HEK293 (cell line): ENCODE measurements around the gene TOP3B.

Source experiments
- CTCF ChIA-PET: fragments of 350-600 bp; formaldehyde crosslinking; extraction: SDS; loops from one replicate; lab custom pipeline; 2021; ENCODE audit warnings: antibody characterized with exemption; lab: Yijun Ruan, JAX
- POLR2A ChIA-PET: fragments of 300-600 bp; formaldehyde crosslinking; extraction: SDS; loops from one replicate; lab custom pipeline; 2020; ENCODE audit warnings: antibody characterized with exemption, inconsistent platforms; lab: Yijun Ruan, JAX
- H3K27ac ChIP-seq: fragments of 200-500 bp; sonication (Bioruptor generic); 2 replicates; pipeline ENCODE4 v1.5.1; 2014; ENCODE audit warnings: low read depth, low read length, control low read depth, inconsistent platforms; ENCODE audit errors: extremely low read depth
- H3K36me3 ChIP-seq, 2 experiments: fragments of 200-500 bp in 1 of 2; sonication (Bioruptor generic) in 1 of 2; 1 replicate in 1 of 2; 2 replicates in 1 of 2; pipeline ENCODE4 v1.5.1; 2014 to 2017; ENCODE audit warnings: inconsistent platforms in 2 of 2, low read length in 2 of 2; ENCODE audit not compliant: control insufficient read depth in 2 of 2, insufficient read depth in 1 of 2
- H3K4me1 ChIP-seq: fragments of 200-500 bp; sonication (Bioruptor generic); 2 replicates; pipeline ENCODE4 v1.5.1; 2014; ENCODE audit warnings: mild to moderate bottlenecking, low read length, inconsistent platforms; ENCODE audit not compliant: control insufficient read depth, insufficient read depth
- H3K4me3 ChIP-seq: 2 replicates; pipeline ENCODE4 v1.5.1; 2011; ENCODE audit warnings: low read depth, mild to moderate bottlenecking, control low read depth, low read length, moderate library complexity
- H3K9me3 ChIP-seq: fragments of 200-500 bp; sonication (Bioruptor generic); 2 replicates; pipeline ENCODE4 v1.5.1; 2014; ENCODE audit warnings: low read depth, low read length, inconsistent platforms; ENCODE audit not compliant: control insufficient read depth, insufficient read depth
- BCL11B ChIP-seq: fragments of 450-650 bp; formaldehyde crosslinking; IDR thresholded peaks from 2 replicates; pipeline ENCODE4 v1.5.1; 2016; ENCODE audit warnings: low read depth, missing biosample characterization, missing genetic modification characterization
- GLIS1 ChIP-seq: fragments of 450-650 bp; formaldehyde crosslinking; IDR thresholded peaks from 2 replicates; pipeline ENCODE4 v1.5.1; 2016; ENCODE audit warnings: missing biosample characterization, missing genetic modification characterization
- HOXC10 ChIP-seq: sonication (generic); formaldehyde crosslinking; IDR thresholded peaks from 2 replicates; pipeline ENCODE4 v1.8.1; 2023; ENCODE audit warnings: mild to moderate bottlenecking, missing genetic modification reagents
- KLF16 ChIP-seq: fragments of 450-650 bp; formaldehyde crosslinking; IDR thresholded peaks from 2 replicates; pipeline ENCODE4 v1.5.1; 2017; ENCODE audit warnings: missing biosample characterization, missing genetic modification characterization
- KLF8 ChIP-seq: fragments of 450-650 bp; formaldehyde crosslinking; IDR thresholded peaks from 2 replicates; pipeline ENCODE4 v1.5.1; 2016; ENCODE audit warnings: missing biosample characterization, missing genetic modification characterization
- MZF1 ChIP-seq: fragments of 450-650 bp; formaldehyde crosslinking; IDR thresholded peaks from 2 replicates; pipeline ENCODE4 v1.5.1; 2017; ENCODE audit warnings: missing biosample characterization, missing genetic modification characterization, borderline replicate concordance
- PBX3 ChIP-seq: sonication (generic); formaldehyde crosslinking; IDR thresholded peaks from 2 replicates; pipeline ENCODE4 v1.8.1; 2022; ENCODE audit warnings: mild to moderate bottlenecking, moderate library complexity, missing genetic modification reagents
- REPIN1 ChIP-seq: fragments of 450-650 bp; formaldehyde crosslinking; IDR thresholded peaks from 2 replicates; pipeline ENCODE4 v1.5.1; 2017; ENCODE audit warnings: missing biosample characterization, missing genetic modification characterization, low read depth
- ZBTB26 ChIP-seq: fragments of 450-650 bp; formaldehyde crosslinking; optimal IDR thresholded peaks from 2 replicates; pipeline ENCODE3; 2016; ENCODE audit warnings: missing biosample characterization, mild to moderate bottlenecking, missing genetic modification characterization
- ZBTB7A ChIP-seq: fragments of 450-650 bp; formaldehyde crosslinking; IDR thresholded peaks from 2 replicates; pipeline ENCODE4 v1.5.1; 2016; ENCODE audit warnings: low read depth, missing biosample characterization, missing genetic modification characterization
- ZFP37 ChIP-seq: fragments of 450-650 bp; formaldehyde crosslinking; IDR thresholded peaks from 2 replicates; pipeline ENCODE4 v1.5.1; 2016; ENCODE audit warnings: missing biosample characterization, missing genetic modification characterization
- ZFP69B ChIP-seq: fragments of 450-650 bp; formaldehyde crosslinking; IDR thresholded peaks from 2 replicates; pipeline ENCODE4 v1.5.1; 2016; ENCODE audit warnings: missing biosample characterization, missing genetic modification characterization
- ZNF132 ChIP-seq: fragments of 450-650 bp; formaldehyde crosslinking; IDR thresholded peaks from 2 replicates; pipeline ENCODE4 v1.5.1; 2017; ENCODE audit warnings: missing biosample characterization, missing genetic modification characterization, borderline replicate concordance
- ZNF148 ChIP-seq: fragments of 450-650 bp; formaldehyde crosslinking; IDR thresholded peaks from 2 replicates; pipeline ENCODE4 v1.5.0; 2017; ENCODE audit warnings: missing biosample characterization, missing genetic modification characterization, borderline replicate concordance
- ZNF16 ChIP-seq: fragments of 450-650 bp; formaldehyde crosslinking; IDR thresholded peaks from 2 replicates; pipeline ENCODE4 v1.5.1; 2016; ENCODE audit warnings: low read depth, missing biosample characterization, missing genetic modification characterization
- ZNF175 ChIP-seq: fragments of 450-650 bp; formaldehyde crosslinking; IDR thresholded peaks from 2 replicates; pipeline ENCODE4 v1.5.1; 2016; ENCODE audit warnings: missing biosample characterization, missing genetic modification characterization
- ZNF184 ChIP-seq: fragments of 450-650 bp; IDR thresholded peaks from 2 replicates; pipeline ENCODE4 v1.5.1; 2018; ENCODE audit warnings: missing biosample characterization, mild to moderate bottlenecking, missing genetic modification characterization
- ZNF350 ChIP-seq: fragments of 450-650 bp; formaldehyde crosslinking; IDR thresholded peaks from 2 replicates; pipeline ENCODE4 v1.5.0; 2017; ENCODE audit warnings: missing biosample characterization, mild to moderate bottlenecking, missing genetic modification characterization
- ZNF37A ChIP-seq: fragments of 450-650 bp; IDR thresholded peaks from 2 replicates; pipeline ENCODE4 v1.5.1; 2018; ENCODE audit warnings: missing biosample characterization, missing genetic modification characterization
- ZNF488 ChIP-seq: fragments of 450-650 bp; formaldehyde crosslinking; IDR thresholded peaks from 2 replicates; pipeline ENCODE4 v1.5.1; 2016; ENCODE audit warnings: missing biosample characterization, missing genetic modification characterization
- ZNF513 ChIP-seq: fragments of 450-650 bp; IDR thresholded peaks from 2 replicates; pipeline ENCODE4 v1.5.1; 2018; ENCODE audit warnings: missing biosample characterization, missing genetic modification characterization
- ZNF544 ChIP-seq: fragments of 450-650 bp; formaldehyde crosslinking; IDR thresholded peaks from 2 replicates; pipeline ENCODE4 v1.5.0; 2017; ENCODE audit warnings: missing biosample characterization, missing genetic modification characterization
- ZNF560 ChIP-seq: fragments of 450-650 bp; formaldehyde crosslinking; IDR thresholded peaks from 2 replicates; pipeline ENCODE4 v1.5.1; 2017; ENCODE audit warnings: missing biosample characterization, missing genetic modification characterization, borderline replicate concordance
- ZNF571 ChIP-seq: fragments of 450-650 bp; formaldehyde crosslinking; IDR thresholded peaks from 2 replicates; pipeline ENCODE4 v1.5.0; 2017; ENCODE audit warnings: missing biosample characterization, missing genetic modification characterization
- ZNF639 ChIP-seq: fragments of 450-650 bp; formaldehyde crosslinking; IDR thresholded peaks from 2 replicates; pipeline ENCODE4 v1.5.1; 2016; ENCODE audit warnings: missing biosample characterization, missing genetic modification characterization
- ZNF664 ChIP-seq: fragments of 450-650 bp; formaldehyde crosslinking; IDR thresholded peaks from 2 replicates; pipeline ENCODE4 v1.5.1; 2016; ENCODE audit warnings: missing biosample characterization, missing genetic modification characterization
- ZNF670 ChIP-seq: fragments of 450-650 bp; formaldehyde crosslinking; IDR thresholded peaks from 2 replicates; pipeline ENCODE4 v1.5.1; 2016; ENCODE audit warnings: missing biosample characterization, missing genetic modification characterization, low read depth
- ZNF747 ChIP-seq: fragments of 450-650 bp; formaldehyde crosslinking; IDR thresholded peaks from 2 replicates; pipeline ENCODE4 v1.5.1; 2016; ENCODE audit warnings: missing biosample characterization, missing genetic modification characterization
- ZNF785 ChIP-seq: fragments of 450-650 bp; formaldehyde crosslinking; IDR thresholded peaks from 2 replicates; pipeline ENCODE4 v1.5.1; 2016; ENCODE audit warnings: missing biosample characterization, missing genetic modification characterization
- ZNF791 ChIP-seq: fragments of 450-650 bp; formaldehyde crosslinking; IDR thresholded peaks from 2 replicates; pipeline ENCODE4 v1.5.1; 2016; ENCODE audit warnings: missing biosample characterization, missing genetic modification characterization

TOP3B gene

GRCh38 chr22:21982338-21982965 is at the start of gene TOP3B:
Gene TOP3B, minus strand, starts transcription at chr22:21982787. Its CDS starts 7,078 bp downstream, at chr22:21975709.
- Histone ChIP-seq H3K27ac (peak within 1 kb of the TSS; percentile 48; the same call in 1 of the 2 replicates), H3K4me3 (peak within 1 kb of the TSS; percentile 96), H3K36me3 (peaks cover 0 to 32% of the 10 kb centered on the region in 2 experiments; a peak in 1 of 3 replicates), H3K4me1 (no peaks in the 10 kb centered on the region), H3K9me3 (no peaks in the 10 kb centered on the region)
- ChIA-PET POLR2A (interaction anchor here (0.5 to 1.4 kb wide), 9 partner anchors 8 to 290 kb away, joined by 3 to 11 read pairs (median 3); partner anchors contain the start of gene PPM1F), CTCF (interaction anchor here (0.6 to 4.3 kb wide), 8 partner anchors 10 to 315 kb away, joined by 3 to 47 read pairs (median 3); partner anchors contain the start of gene PPM1F)
- TF ChIP-seq ZBTB7A (tag by site-specific recombination) (peak; percentile 93), ZNF791 (no peak), ZNF132 (tag by site-specific recombination) (no peak), ZNF747 (tag by site-specific recombination) (no peak), ZNF571 (tag by site-specific recombination) (no peak), ZNF513 (tag by site-specific recombination) (peak; percentile 64; the same call in 1 of the 2 replicates), PBX3 (CRISPR knock-in tag) (peak; percentile 90; the same call in 1 of the 2 replicates), ZNF16 (tag by site-specific recombination) (no peak), ZNF785 (tag by site-specific recombination) (peak; percentile 33; the same call in 1 of the 2 replicates), BCL11B (tag by site-specific recombination) (no peak), ZNF148 (tag by site-specific recombination) (peak; percentile 96), KLF16 (tag by site-specific recombination) (peak; percentile 94), ZNF560 (tag by site-specific recombination) (no peak), HOXC10 (CRISPR knock-in tag) (0 out of 2 replicates have a peak, but pooled peaks have one; percentile 73), MZF1 (tag by site-specific recombination) (0 out of 2 replicates have a peak, but pooled peaks have one; percentile 31), ZFP37 (peak; percentile 84), ZNF639 (tag by site-specific recombination) (peak; percentile 97), ZNF184 (tag by site-specific recombination) (peak; percentile 86; the same call in 1 of the 2 replicates), ZNF350 (tag by site-specific recombination) (no peak), ZNF664 (peak; percentile 39; the same call in 1 of the 2 replicates), ZNF670 (no peak), KLF8 (tag by site-specific recombination) (peak; percentile 98), ZBTB26 (peak; percentile 40), ZNF544 (tag by site-specific recombination) (no peak), ZNF175 (tag by site-specific recombination) (no peak), ZNF488 (0 out of 2 replicates have a peak, but pooled peaks have one; percentile 23), REPIN1 (tag by site-specific recombination) (peak; percentile 77; the same call in 1 of the 2 replicates), GLIS1 (tag by site-specific recombination) (peak; percentile 60; the same call in 1 of the 2 replicates), ZFP69B (peak; percentile 76), ZNF37A (tag by site-specific recombination) (no peak)
